Measurements from ENCODE around the gene FSHR. TPM values are rescaled to one million over a fixed set of nuclear protein-coding genes. Genes with fewer than 3 reads are reported as not detected.

The FSHR gene
- total RNA-seq, 1 donor from 2014 or later, result not detected

DNA sequence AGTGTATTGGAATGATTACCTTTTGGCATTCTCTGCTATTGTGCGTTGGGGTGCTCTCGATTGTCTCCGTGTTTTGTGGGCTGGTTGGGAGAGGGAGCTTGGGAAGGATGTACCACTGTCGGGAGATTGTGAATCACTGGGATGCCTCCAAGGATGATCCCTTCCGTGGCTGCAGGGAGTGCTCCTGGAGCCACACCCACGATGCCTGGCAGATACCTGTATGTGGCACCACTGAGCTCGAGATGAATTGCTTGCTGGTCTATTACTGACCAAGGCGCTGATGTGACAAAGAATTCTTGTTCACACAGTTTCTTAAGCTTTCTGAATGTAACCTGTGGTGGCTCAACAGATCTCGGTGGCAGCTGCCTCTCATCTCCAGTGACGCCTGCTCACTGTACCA lies 239.1 kb downstream of the FSHR start:
- Histone ChIP-seq H3K27me3 (no peaks in the 10 kb centered on the region), H3K36me3 (no peaks in the 10 kb centered on the region), H3K4me1 (no peaks in the 10 kb centered on the region), H3K9me3 (no peaks in the 10 kb centered on the region), H3K27ac (no peak overlapping the region), H3K4me3 (no peak overlapping the region)
- no peak for DNase-seq (ENCODE audit: extremely low spot score in 2 of 2)
- no peak for TF ChIP-seq POLR2A (IDR thresholded peaks at IDR 0.05)
- TF ChIP-seq, protein P1, sequence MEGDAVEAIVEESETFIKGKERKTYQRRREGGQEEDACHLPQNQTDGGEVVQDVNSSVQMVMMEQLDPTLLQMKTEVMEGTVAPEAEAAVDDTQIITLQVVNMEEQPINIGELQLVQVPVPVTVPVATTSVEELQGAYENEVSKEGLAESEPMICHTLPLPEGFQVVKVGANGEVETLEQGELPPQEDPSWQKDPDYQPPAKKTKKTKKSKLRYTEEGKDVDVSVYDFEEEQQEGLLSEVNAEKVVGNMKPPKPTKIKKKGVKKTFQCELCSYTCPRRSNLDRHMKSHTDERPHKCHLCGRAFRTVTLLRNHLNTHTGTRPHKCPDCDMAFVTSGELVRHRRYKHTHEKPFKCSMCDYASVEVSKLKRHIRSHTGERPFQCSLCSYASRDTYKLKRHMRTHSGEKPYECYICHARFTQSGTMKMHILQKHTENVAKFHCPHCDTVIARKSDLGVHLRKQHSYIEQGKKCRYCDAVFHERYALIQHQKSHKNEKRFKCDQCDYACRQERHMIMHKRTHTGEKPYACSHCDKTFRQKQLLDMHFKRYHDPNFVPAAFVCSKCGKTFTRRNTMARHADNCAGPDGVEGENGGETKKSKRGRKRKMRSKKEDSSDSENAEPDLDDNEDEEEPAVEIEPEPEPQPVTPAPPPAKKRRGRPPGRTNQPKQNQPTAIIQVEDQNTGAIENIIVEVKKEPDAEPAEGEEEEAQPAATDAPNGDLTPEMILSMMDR (IDR thresholded peaks at IDR 0.05), result no peak
- no peak for TF ChIP-seq POLR2AphosphoS5 (IDR thresholded peaks at IDR 0.05; ENCODE audit: insufficient read depth in 1 of 2, low read depth in 1 of 2)
- intact Hi-C loops (cut with DNase I), result no loop called here

- Histone ChIP-seq H3K9me3 (no peaks in the 10 kb centered on the region), H3K4me1 (no peaks in the 10 kb centered on the region), H3K27ac (no peak overlapping the region), H3K4me3 (no peak overlapping the region), H3K36me3 (no peaks in the 10 kb centered on the region), H3K27me3 (no peaks in the 10 kb centered on the region)
- intact Hi-C loops (cut with DNase I), result no loop called here
- DNase-seq (ENCODE audit: extremely low spot score in 2 of 2), result no peak
- no peak for TF ChIP-seq POLR2A (IDR thresholded peaks at IDR 0.05)
- TF ChIP-seq, protein P1 (IDR thresholded peaks at IDR 0.05), result no peak
- TF ChIP-seq POLR2AphosphoS5 (IDR thresholded peaks at IDR 0.05; ENCODE audit: insufficient read depth in 1 of 2, low read depth in 1 of 2), result no peak
Observed at GRCh38 chr2:48914477-48915089, 239.7 kb downstream of the FSHR start.

Small RNA genes within 50 kb of the gene (microRNA-seq; reads per million reads assigned to microRNA genes)
- gene MIR548BA (ENCODE audit: borderline number of aligned reads, borderline replicate concordance), result not detected

Small RNA genes within 50 kb of the gene (small RNA-seq; reads per million reads assigned to genes)
- not detected for gene MIR548BA
